Breast epithelium (tissue), 4 donors: ENCODE results near the gene YES1. TPM values are rescaled to one million over a fixed set of nuclear protein-coding genes. Genes with fewer than 3 reads are reported as not detected.
"Not testable (repeated sequence)": the region's sequence is repeated elsewhere in the genome, so short reads cannot be mapped to it uniquely, and the experiment has no call there.

Experiments used
- DNase-seq, 2 donors: peaks; one replicate each; pipeline ENCODE4 v3.0.0-alpha.2; 2019; ENCODE audit warnings: low spot score in 2 of 2
- H3K27ac ChIP-seq, 2 donors: fragments of 200-600 bp; sonication (generic) in 1 of 2; one replicate each; pipeline ENCODE4 v1.5.1; 2016 to 2019; ENCODE audit warnings: mild to moderate bottlenecking in 1 of 2
- H3K27me3 ChIP-seq, 2 donors: fragments of 200-600 bp; sonication (generic) in 1 of 2; one replicate each; pipeline versions ENCODE4 v1.5.1 to v1.6.0; 2017 to 2019; ENCODE audit warnings: control low read depth in 1 of 2, mild to moderate bottlenecking in 1 of 2
- H3K36me3 ChIP-seq: fragments of 200-600 bp; one replicate; pipeline ENCODE4 v1.5.1; 2019
- H3K4me1 ChIP-seq, 2 donors: fragments of 200-600 bp; sonication (generic); one replicate each; pipeline ENCODE4 v1.5.1; 2016 to 2019; ENCODE audit warnings: control low read depth in 1 of 2
- H3K4me3 ChIP-seq, 3 donors: fragments of 200-600 bp; sonication (generic); 1 replicate in 2 of 3; 2 replicates in 1 of 3; pipeline ENCODE4 v1.5.1; 2016 to 2019; ENCODE audit warnings: mild to moderate bottlenecking in 3 of 3, moderate library complexity in 2 of 3
- H3K9me3 ChIP-seq, 2 donors: fragments of 200-600 bp; sonication (generic) in 1 of 2; one replicate each; pipeline ENCODE4 v1.5.1; 2016 to 2019; ENCODE audit warnings: control low read depth in 1 of 2
- CTCF ChIP-seq, 3 donors: fragments of 450-650 bp; IDR thresholded peaks; one replicate each; pipeline ENCODE4 v1.5.1; 2016 to 2017; ENCODE audit warnings: antibody characterized with exemption in 3 of 3, mild to moderate bottlenecking in 3 of 3, moderate library complexity in 3 of 3
- POLR2A ChIP-seq: fragments of 450-650 bp; IDR thresholded peaks from one replicate; pipeline ENCODE4 v1.6.1; 2016; ENCODE audit warnings: antibody characterized with exemption, mild to moderate bottlenecking, moderate library complexity
- POLR2AphosphoS5 ChIP-seq, 3 donors: sonication (generic); formaldehyde crosslinking; IDR thresholded peaks; one replicate each; pipeline ENCODE4 v1.6.1; 2017; ENCODE audit warnings: antibody characterized with exemption in 3 of 3
- intact Hi-C: fragments of 100-400 bp; cut with DNase I; formaldehyde crosslinking; loops from one replicate; pipeline ENCODE4 v1.15.1; 2023; ENCODE audit warnings: low total_unique reads
- total RNA-seq, 3 donors: library from RNA; depleted of rRNA; stranded (reverse); fragments of >200 nt; gene quantifications; one replicate each; pipeline ENCODE4 v1.1.0, GENCODE V29; 2016

The YES1 gene
- total RNA-seq, 3 donors from 2014 or later: 108 to 150 (median 136) TPM

- Histone ChIP-seq H3K27ac (no peak overlapping the region), H3K4me3 (no peak overlapping the region), H3K36me3 (no peaks in the 10 kb centered on the region), H3K4me1 (no peaks in the 10 kb centered on the region), H3K27me3 (no peaks in the 10 kb centered on the region), H3K9me3 (no peaks in the 10 kb centered on the region)
- no peak for DNase-seq
- intact Hi-C loops: no loop called here
- TF ChIP-seq POLR2AphosphoS5 (IDR thresholded peaks at IDR 0.05) (no peak), CTCF (IDR thresholded peaks at IDR 0.05) (no peak), POLR2A (no peak)
Measured at GRCh38 chr18:683531-683930, 128.5 kb downstream of the YES1 start.

GRCh38 chr18:682833-683232 lies 129.2 kb downstream of the YES1 start:
- Histone ChIP-seq H3K9me3 (no peaks in the 10 kb centered on the region), H3K4me1 (no peaks in the 10 kb centered on the region), H3K36me3 (no peaks in the 10 kb centered on the region), H3K4me3 (no peak overlapping the region), H3K27ac (no peak overlapping the region), H3K27me3 (no peaks in the 10 kb centered on the region)
- TF ChIP-seq CTCF (IDR thresholded peaks at IDR 0.05) (no peak), POLR2AphosphoS5 (IDR thresholded peaks at IDR 0.05) (no peak), POLR2A (no peak)
- no peak for DNase-seq
- intact Hi-C loops: no loop called here

- intact Hi-C loops, H3K27me3 ChIP-seq, H3K4me3 ChIP-seq, H3K9me3 ChIP-seq, H3K27ac ChIP-seq, H3K4me1 ChIP-seq, H3K36me3 ChIP-seq, DNase-seq: not testable (repeated sequence)
Measured at GRCh38 chr18:682416-682815, 129.6 kb downstream of the YES1 start.

GRCh38 chr18:681985-682384 lies 130.1 kb downstream of the YES1 start:
- intact Hi-C loops: no loop called here
- no peak overlapping the region for H3K4me3 ChIP-seq
- DNase-seq: no peak
- TF ChIP-seq POLR2AphosphoS5 (IDR thresholded peaks at IDR 0.05) (no peak), CTCF (IDR thresholded peaks at IDR 0.05) (no peak), POLR2A (no peak)
- no peaks in the 10 kb centered on the region for H3K27me3 ChIP-seq
- no peaks in the 10 kb centered on the region for H3K36me3 ChIP-seq
- no peaks in the 10 kb centered on the region for H3K4me1 ChIP-seq
- H3K27ac ChIP-seq: no peak overlapping the region
- no peaks in the 10 kb centered on the region for H3K9me3 ChIP-seq

- H3K4me1 ChIP-seq: no peaks in the 10 kb centered on the region
- H3K4me3 ChIP-seq: no peak overlapping the region
- no peaks in the 10 kb centered on the region for H3K36me3 ChIP-seq
- no peaks in the 10 kb centered on the region for H3K9me3 ChIP-seq
- no peak for TF ChIP-seq CTCF (IDR thresholded peaks at IDR 0.05)
- TF ChIP-seq POLR2A: no peak
- TF ChIP-seq POLR2AphosphoS5 (IDR thresholded peaks at IDR 0.05): no peak
- no peak for DNase-seq
- no peaks in the 10 kb centered on the region for H3K27me3 ChIP-seq
- H3K27ac ChIP-seq: no peak overlapping the region
- intact Hi-C loops: no loop called here
Measured at GRCh38 chr18:680392-680791, 131.7 kb downstream of the YES1 start.

GRCh38 chr18:679516-679915 lies 132.5 kb downstream of the YES1 start:
- Histone ChIP-seq H3K4me3 (no peak overlapping the region), H3K27ac (no peak overlapping the region), H3K36me3 (no peaks in the 10 kb centered on the region), H3K27me3 (no peaks in the 10 kb centered on the region), H3K9me3 (no peaks in the 10 kb centered on the region), H3K4me1 (no peaks in the 10 kb centered on the region)
- no peak for DNase-seq
- intact Hi-C loops: no loop called here
- TF ChIP-seq POLR2AphosphoS5 (IDR thresholded peaks at IDR 0.05): no peak
- TF ChIP-seq POLR2A: no peak
- no peak for TF ChIP-seq CTCF (IDR thresholded peaks at IDR 0.05)
